Mucosa of stomach (tissue), 1 donor: ENCODE results near the gene DOK6.

Source experiments
- H3K27me3 ChIP-seq: one replicate; pipeline ENCODE4 v1.7.0; 2013; ENCODE audit warnings: mild to moderate bottlenecking, low read length; ENCODE audit not compliant: control insufficient read depth, insufficient read depth
- H3K36me3 ChIP-seq: one replicate; pipeline ENCODE4 v1.7.0; 2013; ENCODE audit warnings: low read length; ENCODE audit not compliant: control insufficient read depth, insufficient read depth
- H3K4me1 ChIP-seq: one replicate; pipeline ENCODE4 v1.7.0; 2013; ENCODE audit warnings: mild to moderate bottlenecking, low read length; ENCODE audit not compliant: control insufficient read depth, insufficient read depth
- H3K4me3 ChIP-seq: one replicate; pipeline ENCODE4 v1.7.0; 2013; ENCODE audit warnings: low read length
- H3K9ac ChIP-seq: one replicate; pipeline ENCODE4 v1.7.0; 2013; ENCODE audit warnings: mild to moderate bottlenecking, low read length, moderate library complexity
- H3K9me3 ChIP-seq: one replicate; pipeline ENCODE4 v1.7.0; 2013; ENCODE audit warnings: mild to moderate bottlenecking, low read length, moderate library complexity; ENCODE audit not compliant: control insufficient read depth
- donor health status: Pancreatic carcinoma.

DOK6 gene

GRCh38 chr18:69889009-69889408, 488.3 kb downstream of the DOK6 start:
- no peak overlapping the region for H3K9ac ChIP-seq
- H3K27me3 ChIP-seq, result no peaks in the 10 kb centered on the region
- H3K36me3 ChIP-seq, result no peaks in the 10 kb centered on the region
- H3K4me3 ChIP-seq, result no peak overlapping the region
- no peaks in the 10 kb centered on the region for H3K4me1 ChIP-seq
- H3K9me3 ChIP-seq, result no peaks in the 10 kb centered on the region

- no peaks in the 10 kb centered on the region for H3K36me3 ChIP-seq
Observed at GRCh38 chr18:69890558-69890957, 489.9 kb downstream of the DOK6 start.

GRCh38 chr18:69894467-69894866, 493.8 kb downstream of the DOK6 start:
- Histone ChIP-seq H3K9me3 (no peaks in the 10 kb centered on the region), H3K4me3 (no peak overlapping the region), H3K4me1 (no peaks in the 10 kb centered on the region), H3K36me3 (no peaks in the 10 kb centered on the region), H3K9ac (no peak overlapping the region), H3K27me3 (no peaks in the 10 kb centered on the region)

More at GRCh38 chr18:69890558-69890957, 489.9 kb downstream of the DOK6 start:
- no peak overlapping the region for H3K9ac ChIP-seq
- no peaks in the 10 kb centered on the region for H3K27me3 ChIP-seq
- no peaks in the 10 kb centered on the region for H3K4me1 ChIP-seq
- no peak overlapping the region for H3K4me3 ChIP-seq
- no peaks in the 10 kb centered on the region for H3K9me3 ChIP-seq

GRCh38 chr18:69895066-69896047, 494.7 kb downstream of the DOK6 start:
- H3K9me3 ChIP-seq, result no peaks in the 10 kb centered on the region
- no peaks in the 10 kb centered on the region for H3K36me3 ChIP-seq
- H3K27me3 ChIP-seq, result no peaks in the 10 kb centered on the region
- no peak overlapping the region for H3K9ac ChIP-seq
- no peaks in the 10 kb centered on the region for H3K4me1 ChIP-seq
- no peak overlapping the region for H3K4me3 ChIP-seq

GRCh38 chr18:69897397-69898108, 496.9 kb downstream of the DOK6 start:
- Histone ChIP-seq H3K27me3 (no peaks in the 10 kb centered on the region), H3K9me3 (no peaks in the 10 kb centered on the region), H3K9ac (no peak overlapping the region), H3K4me3 (no peak overlapping the region), H3K4me1 (no peaks in the 10 kb centered on the region), H3K36me3 (no peaks in the 10 kb centered on the region)

GRCh38 chr18:69898241-69898861, 497.7 kb downstream of the DOK6 start:
- H3K9me3 ChIP-seq, result no peaks in the 10 kb centered on the region
- H3K9ac ChIP-seq, result no peak overlapping the region
- H3K36me3 ChIP-seq, result no peaks in the 10 kb centered on the region
- H3K4me3 ChIP-seq, result no peak overlapping the region
- no peaks in the 10 kb centered on the region for H3K4me1 ChIP-seq
- no peaks in the 10 kb centered on the region for H3K27me3 ChIP-seq
